ENCODE results near the gene RPL12. TPM values are rescaled to one million over a fixed set of nuclear protein-coding genes. Genes with fewer than 3 reads are reported as not detected.

RPL12 gene
- total RNA-seq, 4 donors from 2014 or later = 999 to 4,423 (median 2,373) TPM

DNA sequence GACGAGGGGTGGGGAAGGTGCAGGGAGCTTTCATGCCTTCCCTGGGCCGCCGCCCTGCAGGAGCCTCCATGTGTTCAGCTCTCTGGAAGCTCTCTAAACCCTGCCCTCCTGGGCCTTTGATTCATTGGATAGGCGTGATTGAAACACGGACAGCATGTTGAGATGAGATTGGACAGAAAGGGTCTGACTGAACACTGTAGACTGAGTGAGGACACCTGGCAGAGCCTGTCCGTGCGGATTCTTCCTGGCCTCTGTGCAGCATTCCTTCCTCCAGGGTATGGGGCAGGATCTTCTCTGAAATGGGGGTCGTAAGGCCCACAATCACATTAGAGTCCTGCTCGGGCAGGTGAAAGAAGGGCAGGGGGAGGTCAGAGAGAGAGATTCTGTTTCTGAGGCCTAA, 12.8 kb downstream of the RPL12 start:
- intact Hi-C loops (cut with DNase I; ENCODE audit: low total_unique reads) = no loop called here
- H3K27me3 ChIP-seq = no peaks in the 10 kb centered on the region
- H3K4me3 ChIP-seq = no peak overlapping the region
- no peaks in the 10 kb centered on the region for H3K9me3 ChIP-seq
- no peaks in the 10 kb centered on the region for H3K4me1 ChIP-seq
- no peak for DNase-seq
- TF ChIP-seq CTCF (IDR thresholded peaks at IDR 0.05) = no peak
- no peak for TF ChIP-seq POLR2A (IDR thresholded peaks at IDR 0.05)
- H3K27ac ChIP-seq = no peak overlapping the region
- no peaks in the 10 kb centered on the region for H3K36me3 ChIP-seq

DNA sequence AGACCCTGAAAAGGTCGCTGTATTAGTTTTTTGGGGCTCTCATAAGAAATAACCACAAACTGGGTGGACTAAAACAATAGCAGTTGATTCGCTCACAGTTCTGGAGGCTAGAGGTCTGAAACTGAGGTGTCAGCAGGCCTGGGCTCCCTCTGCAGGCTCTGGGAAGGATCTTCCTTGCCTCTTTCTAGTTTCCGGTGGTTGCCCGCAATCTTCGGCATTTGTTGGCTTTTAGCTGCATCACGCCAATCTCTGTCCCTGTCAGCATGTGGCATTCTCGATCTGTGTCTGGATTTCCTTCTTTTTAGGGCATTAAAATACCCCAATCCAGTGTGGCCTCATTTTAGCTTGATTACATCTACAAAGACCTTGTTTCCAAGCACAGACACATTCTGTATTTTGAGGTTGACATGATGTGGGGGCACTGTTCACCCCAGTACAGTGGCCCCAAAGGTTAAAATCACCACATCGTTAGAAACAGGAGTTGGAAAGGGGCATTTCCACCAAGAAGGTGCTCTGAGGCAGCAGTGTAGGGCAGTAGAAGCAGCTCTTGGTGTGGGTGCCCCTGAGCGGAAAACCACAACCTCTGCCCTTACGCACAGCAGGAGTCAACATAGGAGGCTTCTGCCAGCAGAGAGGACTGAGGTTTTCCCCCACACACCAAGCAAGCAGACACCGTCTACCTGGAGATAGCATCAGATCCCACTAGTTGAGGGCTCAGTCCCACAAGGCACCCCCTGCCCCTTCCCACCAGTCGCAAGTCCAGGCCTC, 13.5 kb downstream of the RPL12 start:
- H3K9me3 ChIP-seq = no peaks in the 10 kb centered on the region
- no peak for DNase-seq
- TF ChIP-seq POLR2A (IDR thresholded peaks at IDR 0.05) (no peak), CTCF (IDR thresholded peaks at IDR 0.05) (no peak)
- H3K36me3 ChIP-seq = no peaks in the 10 kb centered on the region
- no peak overlapping the region for H3K4me3 ChIP-seq
- H3K27ac ChIP-seq = no peak overlapping the region
- no peaks in the 10 kb centered on the region for H3K4me1 ChIP-seq
- no peaks in the 10 kb centered on the region for H3K27me3 ChIP-seq
- intact Hi-C loops (cut with DNase I; ENCODE audit: low total_unique reads) = no loop called here

DNA sequence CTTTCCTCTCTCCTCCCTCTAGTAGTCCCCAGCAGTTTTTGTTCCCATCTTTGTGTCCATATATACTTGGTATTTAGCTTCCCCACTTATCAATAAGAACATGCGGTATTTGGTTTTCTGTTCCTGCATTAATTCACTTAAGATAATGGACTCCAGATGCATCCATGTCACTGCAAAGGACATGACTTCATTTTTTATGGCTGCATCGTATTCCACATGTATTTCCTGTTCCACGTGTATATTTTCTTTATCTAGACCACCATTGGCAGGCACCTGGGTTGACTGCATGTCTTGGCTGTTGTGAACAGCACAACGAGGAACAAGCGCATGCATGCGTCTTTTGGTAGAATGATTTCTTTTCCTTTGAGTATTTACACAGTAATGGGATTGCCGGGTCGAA, 20.8 kb downstream of the RPL12 start:
- no peak for TF ChIP-seq POLR2A (IDR thresholded peaks at IDR 0.05)
- no peak for TF ChIP-seq CTCF (IDR thresholded peaks at IDR 0.05)
- Histone ChIP-seq H3K36me3 (no peaks in the 10 kb centered on the region), H3K4me3 (no peak overlapping the region), H3K4me1 (no peaks in the 10 kb centered on the region), H3K27me3 (no peaks in the 10 kb centered on the region), H3K27ac (no peak overlapping the region), H3K9me3 (no peaks in the 10 kb centered on the region)
- no peak for DNase-seq
- intact Hi-C loops (cut with DNase I; ENCODE audit: low total_unique reads) = no loop called here

DNA sequence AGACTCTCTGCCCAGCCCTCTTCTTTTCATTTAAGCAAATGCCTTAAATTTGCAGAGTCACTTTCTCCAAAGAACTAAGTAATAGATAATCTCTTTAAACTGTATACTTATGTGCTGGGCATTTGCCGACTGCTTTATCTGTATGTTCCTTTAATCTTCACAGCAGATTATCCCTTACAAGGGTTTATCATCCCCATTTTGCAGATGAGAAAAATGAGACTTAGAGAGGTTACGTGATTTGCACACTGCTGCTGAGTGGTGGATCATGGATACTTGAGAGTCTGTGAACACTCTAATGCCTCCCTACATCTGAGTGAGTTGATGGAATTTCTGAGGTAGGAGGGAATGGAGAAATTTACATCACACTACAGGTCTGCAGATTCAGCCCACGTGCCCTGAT, 22.9 kb downstream of the RPL12 start:
- Histone ChIP-seq H3K4me1 (peaks cover 0 to 1% of the 10 kb centered on the region in 2 donors), H3K9me3 (no peaks in the 10 kb centered on the region), H3K4me3 (no peak overlapping the region), H3K27ac (no peak overlapping the region), H3K36me3 (no peaks in the 10 kb centered on the region), H3K27me3 (no peaks in the 10 kb centered on the region)
- intact Hi-C loops (cut with DNase I; ENCODE audit: low total_unique reads) = no loop called here
- TF ChIP-seq CTCF (IDR thresholded peaks at IDR 0.05) = no peak
- no peak for TF ChIP-seq POLR2A (IDR thresholded peaks at IDR 0.05)
- DNase-seq = no peak

DNA sequence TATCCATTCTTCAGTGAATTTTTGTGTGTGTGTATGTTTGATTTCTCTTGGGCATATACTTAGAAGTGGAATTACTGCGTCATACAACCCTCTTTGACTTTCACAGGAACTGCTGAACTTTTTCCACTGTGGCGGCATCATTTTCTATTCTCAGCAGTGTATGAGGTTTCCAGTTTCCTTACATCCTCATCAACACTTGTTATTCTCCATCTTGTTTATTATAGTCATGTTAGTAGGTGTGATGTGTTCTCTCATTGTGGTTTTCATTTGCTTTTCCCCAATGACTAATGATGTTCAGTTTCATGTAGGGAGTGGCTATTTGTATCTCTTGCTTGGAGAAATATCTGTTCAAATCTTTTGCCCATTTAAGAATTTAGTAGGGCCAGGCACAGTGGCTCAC, 24.4 kb downstream of the RPL12 start:
- Histone ChIP-seq H3K4me3 (no peak overlapping the region), H3K9me3 (no peaks in the 10 kb centered on the region), H3K4me1 (peaks cover 5 to 11% of the 10 kb centered on the region in 2 donors), H3K27me3 (no peaks in the 10 kb centered on the region), H3K27ac (no peak overlapping the region), H3K36me3 (no peaks in the 10 kb centered on the region)
- TF ChIP-seq CTCF (IDR thresholded peaks at IDR 0.05) = no peak
- no peak for TF ChIP-seq POLR2A (IDR thresholded peaks at IDR 0.05)
- DNase-seq = no peak
- intact Hi-C loops (cut with DNase I; ENCODE audit: low total_unique reads) = no loop called here
